ENCODE results near the gene AGMO. TPM values are rescaled to one million over a fixed set of nuclear protein-coding genes. Genes with fewer than 3 reads are reported as not detected.

Gene AGMO
- total RNA-seq, 3 donors from 2014 or later (not counting 1 experiment from before 2014, with no cell fraction given), result not detected

DNA sequence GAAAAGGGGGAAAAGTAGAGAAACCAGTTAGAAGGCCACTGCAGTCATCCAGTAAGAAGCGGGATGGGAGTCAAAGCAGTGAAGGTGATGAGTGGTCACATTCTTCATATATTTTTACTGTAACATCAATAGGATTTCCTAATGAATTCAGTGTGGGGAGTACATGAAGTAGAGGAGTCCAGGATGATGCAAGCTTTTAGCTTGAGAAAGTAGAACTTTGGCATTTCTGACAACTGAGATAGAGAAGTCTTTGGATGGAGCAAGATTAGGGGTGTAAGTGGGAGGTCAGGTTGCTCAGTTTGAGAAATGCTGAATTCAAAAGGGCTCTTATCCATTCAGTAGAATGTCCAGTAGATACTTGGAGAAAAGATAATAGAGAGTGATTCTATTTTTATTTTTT, 395.2 kb downstream of the AGMO start:
- intact Hi-C loops (cut with micrococcal nuclease), result no loop called here
- peaks cover 19 to 20% of the 10 kb centered on the region in 2 donors for H3K9me3 Mint-ChIP-seq
- WGBS (ENCODE audit: insufficient coverage), result 100% methylated on average over 1 of the region's 1 CpG
- no peak overlapping the region for H3K4me3 ChIP-seq (ENCODE audit: low read length)
- DNase-seq, result no peak
- no peaks in the 10 kb centered on the region for H3K9me3 ChIP-seq (ENCODE audit: control insufficient read depth, insufficient read depth, low read length)
- no peak for ATAC-seq
- H3K36me3 Mint-ChIP-seq, result no peaks in the 10 kb centered on the region
- H3K36me3 ChIP-seq (ENCODE audit: control insufficient read depth, insufficient read depth, low read length), result no peaks in the 10 kb centered on the region
- no peak overlapping the region for H3K4me3 Mint-ChIP-seq
- H3K27me3 ChIP-seq (ENCODE audit: control insufficient read depth, insufficient read depth, low read length), result no peaks in the 10 kb centered on the region
- no peak for TF ChIP-seq CTCF (IDR thresholded peaks at IDR 0.05)
- no peaks in the 10 kb centered on the region for H3K4me1 Mint-ChIP-seq
- H3K27ac Mint-ChIP-seq, result no peak overlapping the region
- H3K27ac ChIP-seq (ENCODE audit: low read length), result no peak overlapping the region
- no peaks in the 10 kb centered on the region for H3K4me1 ChIP-seq (ENCODE audit: control insufficient read depth, insufficient read depth, low read length)
- no peaks in the 10 kb centered on the region for H3K27me3 Mint-ChIP-seq (ENCODE audit: low read depth in 2 of 2)

DNA sequence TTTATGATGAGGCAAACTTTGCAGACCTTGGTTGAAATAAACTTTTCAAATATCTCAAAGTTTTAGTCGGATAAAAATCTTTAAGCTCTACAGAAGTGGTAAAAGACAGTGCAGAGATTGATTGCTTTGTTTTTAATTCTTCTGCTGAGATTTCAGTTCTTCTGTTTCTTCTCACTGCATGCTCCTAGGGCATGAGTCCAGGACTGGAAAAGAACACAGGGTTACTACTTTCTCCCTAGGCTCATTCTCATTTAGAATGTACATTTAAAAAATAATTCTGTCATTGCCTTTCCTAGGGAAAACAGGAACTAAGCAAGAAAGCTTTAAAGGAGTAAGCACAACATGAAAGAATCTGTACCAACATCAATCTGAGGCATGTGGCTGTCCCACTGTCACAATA, 402.6 kb downstream of the AGMO start:
- Mint-ChIP-seq H3K27me3 (ENCODE audit: low read depth in 2 of 2) (no peaks in the 10 kb centered on the region), H3K4me1 (no peaks in the 10 kb centered on the region), H3K4me3 (no peak overlapping the region), H3K27ac (no peak overlapping the region), H3K9me3 (peaks cover 10 to 15% of the 10 kb centered on the region in 2 donors), H3K36me3 (no peaks in the 10 kb centered on the region)
- peaks cover 12% of the 10 kb centered on the region for H3K9me3 ChIP-seq (ENCODE audit: control insufficient read depth, insufficient read depth, low read length)
- no peaks in the 10 kb centered on the region for H3K4me1 ChIP-seq (ENCODE audit: control insufficient read depth, insufficient read depth, low read length)
- DNase-seq (no peak), ATAC-seq (no peak)
- no peak overlapping the region for H3K27ac ChIP-seq (ENCODE audit: low read length)
- intact Hi-C loops (cut with micrococcal nuclease), result no loop called here
- no peak overlapping the region for H3K4me3 ChIP-seq (ENCODE audit: low read length)
- no peaks in the 10 kb centered on the region for H3K27me3 ChIP-seq (ENCODE audit: control insufficient read depth, insufficient read depth, low read length)
- no peak for TF ChIP-seq CTCF (IDR thresholded peaks at IDR 0.05)
- no peaks in the 10 kb centered on the region for H3K36me3 ChIP-seq (ENCODE audit: control insufficient read depth, insufficient read depth, low read length)
- 80% methylated on average over 1 of the region's 1 CpG for WGBS (ENCODE audit: insufficient coverage)

- intact Hi-C loops (cut with micrococcal nuclease), result no loop called here
- H3K36me3 Mint-ChIP-seq, result no peaks in the 10 kb centered on the region
- peaks cover 7 to 11% of the 10 kb centered on the region in 2 donors for H3K9me3 Mint-ChIP-seq
- H3K27me3 Mint-ChIP-seq (ENCODE audit: low read depth in 2 of 2), result no peaks in the 10 kb centered on the region
- H3K27ac ChIP-seq (ENCODE audit: low read length), result no peak overlapping the region
- no peaks in the 10 kb centered on the region for H3K36me3 ChIP-seq (ENCODE audit: control insufficient read depth, insufficient read depth, low read length)
- H3K27me3 ChIP-seq (ENCODE audit: control insufficient read depth, insufficient read depth, low read length), result no peaks in the 10 kb centered on the region
- whole genome bisulfite sequencing (ENCODE audit: insufficient coverage), result 51% methylated on average over 3 of the region's 3 CpGs
- H3K4me1 ChIP-seq (ENCODE audit: control insufficient read depth, insufficient read depth, low read length), result no peaks in the 10 kb centered on the region
- DNase-seq (no peak), ATAC-seq (no peak)
- H3K4me3 Mint-ChIP-seq, result no peak overlapping the region
- no peak for TF ChIP-seq CTCF (IDR thresholded peaks at IDR 0.05)
- H3K4me1 Mint-ChIP-seq, result no peaks in the 10 kb centered on the region
- no peak overlapping the region for H3K27ac Mint-ChIP-seq
- peaks cover 12% of the 10 kb centered on the region for H3K9me3 ChIP-seq (ENCODE audit: control insufficient read depth, insufficient read depth, low read length)
- H3K4me3 ChIP-seq (ENCODE audit: low read length), result no peak overlapping the region
Measured at GRCh38 chr7:15158141-15158810, 403.5 kb downstream of the AGMO start.

Other genes with a start within 250 kb of the AGMO start
- gene MEOX2, start 124.7 kb upstream of the AGMO start, total RNA-seq, result not detected

Measured in natural killer cell (primary cell).